ENCODE data around the gene CHD9. TPM values are rescaled to one million over a fixed set of nuclear protein-coding genes. Genes with fewer than 3 reads are reported as not detected.

The CHD9 gene
- total and polyA plus RNA-seq, 9 donors: 22.6 to 94.8 (median 46.8) TPM

- Histone ChIP-seq H3K4me3 (ENCODE audit: low read length) (no peak overlapping the region), H3K9me3 (replicated peaks; ENCODE audit: control insufficient read depth, low read depth, low read length) (no peaks in the 10 kb centered on the region), H3K27ac (ENCODE audit: low read length) (peak overlapping the region; percentile 52), H3K27me3 (ENCODE audit: control insufficient read depth, insufficient read depth, low read length) (no peaks in the 10 kb centered on the region), H3K36me3 (ENCODE audit: control insufficient read depth, insufficient read depth, low read length) (peaks cover 6% of the 10 kb centered on the region), H3K4me1 (ENCODE audit: control insufficient read depth, insufficient read depth, low read length) (peaks cover 57% of the 10 kb centered on the region)
- DNase-seq: no peak
- 100% methylated on average over 1 of the region's 4 CpGs for WGBS (ENCODE audit: insufficient coverage)
Measured at GRCh38 chr16:53084141-53084541, 29.4 kb downstream of the CHD9 start.

GRCh38 chr16:53084746-53085334, 30.0 kb downstream of the CHD9 start:
- Histone ChIP-seq H3K4me3 (ENCODE audit: low read length) (no peak overlapping the region), H3K4me1 (ENCODE audit: control insufficient read depth, insufficient read depth, low read length) (peaks cover 57% of the 10 kb centered on the region), H3K27me3 (ENCODE audit: control insufficient read depth, insufficient read depth, low read length) (no peaks in the 10 kb centered on the region), H3K36me3 (ENCODE audit: control insufficient read depth, insufficient read depth, low read length) (peaks cover 6% of the 10 kb centered on the region), H3K27ac (ENCODE audit: low read length) (peak overlapping the region; percentile 94), H3K9me3 (replicated peaks; ENCODE audit: control insufficient read depth, low read depth, low read length) (no peaks in the 10 kb centered on the region)
- WGBS (ENCODE audit: insufficient coverage): 45% methylated on average over 7 of the region's 8 CpGs
- peak; percentile 85 for DNase-seq

GRCh38 chr16:53085369-53085843, 30.6 kb downstream of the CHD9 start:
- WGBS (ENCODE audit: insufficient coverage): no CpG with 5 or more reads among the region's 4 CpGs
- H3K27me3 ChIP-seq (ENCODE audit: control insufficient read depth, insufficient read depth, low read length): no peaks in the 10 kb centered on the region
- H3K4me1 ChIP-seq (ENCODE audit: control insufficient read depth, insufficient read depth, low read length): peaks cover 59% of the 10 kb centered on the region
- H3K4me3 ChIP-seq (ENCODE audit: low read length): no peak overlapping the region
- H3K36me3 ChIP-seq (ENCODE audit: control insufficient read depth, insufficient read depth, low read length): peaks cover 6% of the 10 kb centered on the region
- H3K27ac ChIP-seq (ENCODE audit: low read length): peak overlapping the region; percentile 94
- no peaks in the 10 kb centered on the region for H3K9me3 ChIP-seq (replicated peaks; ENCODE audit: control insufficient read depth, low read depth, low read length)
- DNase-seq: peak; percentile 84

GRCh38 chr16:53085931-53086421, 31.2 kb downstream of the CHD9 start:
- Histone ChIP-seq H3K36me3 (ENCODE audit: control insufficient read depth, insufficient read depth, low read length) (peaks cover 6% of the 10 kb centered on the region), H3K4me1 (ENCODE audit: control insufficient read depth, insufficient read depth, low read length) (peaks cover 60% of the 10 kb centered on the region), H3K27ac (ENCODE audit: low read length) (peak overlapping the region; percentile 94), H3K9me3 (replicated peaks; ENCODE audit: control insufficient read depth, low read depth, low read length) (no peaks in the 10 kb centered on the region), H3K27me3 (ENCODE audit: control insufficient read depth, insufficient read depth, low read length) (no peaks in the 10 kb centered on the region), H3K4me3 (ENCODE audit: low read length) (no peak overlapping the region)
- 0% methylated on average over 5 of the region's 6 CpGs for WGBS (ENCODE audit: insufficient coverage)
- peak; percentile 97 for DNase-seq

- no peaks in the 10 kb centered on the region for H3K27me3 ChIP-seq (ENCODE audit: control insufficient read depth, insufficient read depth, low read length)
- H3K4me1 ChIP-seq (ENCODE audit: control insufficient read depth, insufficient read depth, low read length): peaks cover 66% of the 10 kb centered on the region
- DNase-seq: peak; percentile 83
- no peak overlapping the region for H3K4me3 ChIP-seq (ENCODE audit: low read length)
- peaks cover 6% of the 10 kb centered on the region for H3K36me3 ChIP-seq (ENCODE audit: control insufficient read depth, insufficient read depth, low read length)
- no peaks in the 10 kb centered on the region for H3K9me3 ChIP-seq (replicated peaks; ENCODE audit: control insufficient read depth, low read depth, low read length)
- WGBS (ENCODE audit: insufficient coverage): 20% methylated on average over 1 of the region's 3 CpGs
- peak overlapping the region; percentile 94 for H3K27ac ChIP-seq (ENCODE audit: low read length)
Measured at GRCh38 chr16:53087101-53087500, 32.3 kb downstream of the CHD9 start.

- H3K27ac ChIP-seq (ENCODE audit: low read length): peak overlapping the region; percentile 96
- DNase-seq: peak; percentile 84
- no peaks in the 10 kb centered on the region for H3K27me3 ChIP-seq (ENCODE audit: control insufficient read depth, insufficient read depth, low read length)
- H3K36me3 ChIP-seq (ENCODE audit: control insufficient read depth, insufficient read depth, low read length): peaks cover 3% of the 10 kb centered on the region
- WGBS (ENCODE audit: insufficient coverage): 7% methylated on average over 2 of the region's 4 CpGs
- H3K4me1 ChIP-seq (ENCODE audit: control insufficient read depth, insufficient read depth, low read length): peaks cover 73% of the 10 kb centered on the region
- no peaks in the 10 kb centered on the region for H3K9me3 ChIP-seq (replicated peaks; ENCODE audit: control insufficient read depth, low read depth, low read length)
- no peak overlapping the region for H3K4me3 ChIP-seq (ENCODE audit: low read length)
Measured at GRCh38 chr16:53089434-53090285, 34.9 kb downstream of the CHD9 start.

GRCh38 chr16:53090286-53090590, 35.4 kb downstream of the CHD9 start:
- peak overlapping the region; percentile 96 for H3K27ac ChIP-seq (ENCODE audit: low read length)
- DNase-seq: no peak
- H3K9me3 ChIP-seq (replicated peaks; ENCODE audit: control insufficient read depth, low read depth, low read length): no peaks in the 10 kb centered on the region
- H3K27me3 ChIP-seq (ENCODE audit: control insufficient read depth, insufficient read depth, low read length): no peaks in the 10 kb centered on the region
- H3K4me3 ChIP-seq (ENCODE audit: low read length): no peak overlapping the region
- H3K4me1 ChIP-seq (ENCODE audit: control insufficient read depth, insufficient read depth, low read length): peaks cover 68% of the 10 kb centered on the region
- H3K36me3 ChIP-seq (ENCODE audit: control insufficient read depth, insufficient read depth, low read length): peaks cover 3% of the 10 kb centered on the region
- WGBS (ENCODE audit: insufficient coverage): 0% methylated on average over 2 of the region's 5 CpGs

- DNase-seq: peak; percentile 100
- peaks cover 63% of the 10 kb centered on the region for H3K4me1 ChIP-seq (ENCODE audit: control insufficient read depth, insufficient read depth, low read length)
- H3K27me3 ChIP-seq (ENCODE audit: control insufficient read depth, insufficient read depth, low read length): no peaks in the 10 kb centered on the region
- H3K9me3 ChIP-seq (replicated peaks; ENCODE audit: control insufficient read depth, low read depth, low read length): no peaks in the 10 kb centered on the region
- H3K4me3 ChIP-seq (ENCODE audit: low read length): no peak overlapping the region
- 0% methylated on average over 1 of the region's 13 CpGs for WGBS (ENCODE audit: insufficient coverage)
- peaks cover 3% of the 10 kb centered on the region for H3K36me3 ChIP-seq (ENCODE audit: control insufficient read depth, insufficient read depth, low read length)
- H3K27ac ChIP-seq (ENCODE audit: low read length): peak overlapping the region; percentile 96
Measured at GRCh38 chr16:53090591-53091411, 36.0 kb downstream of the CHD9 start.

GRCh38 chr16:53091466-53092211, 36.8 kb downstream of the CHD9 start:
- Histone ChIP-seq H3K36me3 (ENCODE audit: control insufficient read depth, insufficient read depth, low read length) (peaks cover 3% of the 10 kb centered on the region), H3K4me1 (ENCODE audit: control insufficient read depth, insufficient read depth, low read length) (peaks cover 57% of the 10 kb centered on the region), H3K4me3 (ENCODE audit: low read length) (peak overlapping the region; percentile 5), H3K27ac (ENCODE audit: low read length) (peak overlapping the region; percentile 96), H3K27me3 (ENCODE audit: control insufficient read depth, insufficient read depth, low read length) (no peaks in the 10 kb centered on the region), H3K9me3 (replicated peaks; ENCODE audit: control insufficient read depth, low read depth, low read length) (no peaks in the 10 kb centered on the region)
- 13% methylated on average over 3 of the region's 7 CpGs for WGBS (ENCODE audit: insufficient coverage)
- peak; percentile 97 for DNase-seq

All from muscle of leg (tissue), 11 donors.